GM23338 (cell line): ENCODE data around the gene LGALS12. TPM values are rescaled to one million over a fixed set of nuclear protein-coding genes. Genes with fewer than 3 reads are reported as not detected.
A peak's percentile ranks its signal among the peaks of the same experiment; 100 is the strongest.

ENCODE experiments used
- ATAC-seq: fragments of 200-7000 bp; cut with Tn5 transposase; 3 replicates; pipeline ENCODE4 v1.9.1; 2020
- DNase-seq: peaks from one replicate; pipeline ENCODE4 v3.0.0-alpha.2; 2015; ENCODE audit warnings: low spot score
- H2AFZ ChIP-seq: fragments of 200-600 bp; sonication (generic); 2 replicates; pipeline ENCODE4 v1.8.0; 2016; ENCODE audit warnings: antibody characterized with exemption, mild to moderate bottlenecking, moderate library complexity
- H3F3A ChIP-seq: fragments of 200-600 bp; sonication (generic); replicated peaks from 2 replicates; pipeline ENCODE4 v1.8.0; 2017; ENCODE audit warnings: antibody characterized with exemption, mixed run types, low read depth
- H3K27ac ChIP-seq: fragments of 200-600 bp; sonication (generic); 2 replicates; pipeline ENCODE4 v1.6.1; 2016; ENCODE audit warnings: low read depth
- H3K27me3 ChIP-seq: fragments of 200-600 bp; sonication (generic); 2 replicates; pipeline ENCODE4 v1.8.0; 2016; ENCODE audit warnings: mild to moderate bottlenecking, mixed run types, moderate library complexity; ENCODE audit not compliant: insufficient read depth
- H3K36me3 ChIP-seq: fragments of 200-600 bp; sonication (generic); 2 replicates; pipeline ENCODE4 v1.8.0; 2016; ENCODE audit warnings: mild to moderate bottlenecking; ENCODE audit not compliant: insufficient read depth
- H3K4me1 ChIP-seq: fragments of 200-600 bp; sonication (generic); 2 replicates; pipeline ENCODE4 v1.8.0; 2016; ENCODE audit warnings: mild to moderate bottlenecking, moderate library complexity; ENCODE audit not compliant: insufficient read depth
- H3K4me2 ChIP-seq: fragments of 200-600 bp; sonication (generic); 2 replicates; pipeline ENCODE4 v1.7.1; 2017; ENCODE audit warnings: mixed run types
- H3K4me3 ChIP-seq: fragments of 200-600 bp; sonication (generic); 2 replicates; pipeline ENCODE4 v1.6.1; 2016; ENCODE audit warnings: mixed run types
- H3K79me2 ChIP-seq: fragments of 200-600 bp; sonication (generic); replicated peaks from 2 replicates; pipeline ENCODE4 v1.8.0; 2017; ENCODE audit warnings: mild to moderate bottlenecking; ENCODE audit not compliant: insufficient read depth
- H3K9me2 ChIP-seq: fragments of 200-600 bp; sonication (generic); 2 replicates; pipeline ENCODE4 v1.8.0; 2017; ENCODE audit not compliant: insufficient read depth
- H4K20me1 ChIP-seq: fragments of 200-600 bp; sonication (generic); replicated peaks from 2 replicates; pipeline ENCODE4 v1.8.0; 2017; ENCODE audit warnings: mild to moderate bottlenecking; ENCODE audit not compliant: insufficient read depth
- H3K27ac Mint-ChIP-seq: 2 replicates; pipeline ENCODE4 v1.8.0; 2020; ENCODE audit warnings: inconsistent platforms, mild to moderate bottlenecking, moderate library complexity, mixed read lengths
- H3K27me3 Mint-ChIP-seq: 3 replicates; pipeline ENCODE4 v1.8.0; 2022; ENCODE audit warnings: low read depth, mild to moderate bottlenecking, moderate library complexity, mixed read lengths, inconsistent platforms; ENCODE audit not compliant: insufficient read depth, poor library complexity
- H3K36me3 Mint-ChIP-seq: 3 replicates; pipeline ENCODE4 v1.8.0; 2021; ENCODE audit warnings: low read depth, mild to moderate bottlenecking, inconsistent platforms, moderate library complexity, mixed read lengths
- H3K4me1 Mint-ChIP-seq: 3 replicates; pipeline ENCODE4 v1.8.0; 2020; ENCODE audit warnings: mild to moderate bottlenecking, inconsistent platforms, mixed read lengths
- H3K4me3 Mint-ChIP-seq: 3 replicates; pipeline ENCODE4 v1.8.0; 2021; ENCODE audit warnings: moderate library complexity, mild to moderate bottlenecking, inconsistent platforms, mixed read lengths
- H3K9me3 Mint-ChIP-seq: 3 replicates; pipeline ENCODE4 v1.8.0; 2020; ENCODE audit warnings: moderate library complexity, mild to moderate bottlenecking, inconsistent platforms, mixed read lengths
- CREB1 ChIP-seq: fragments of 250-450 bp; sonication (Bioruptor Pico); IDR thresholded peaks from 2 replicates; pipeline ENCODE4 v1.5.0; 2020; ENCODE audit warnings: low read depth, mild to moderate bottlenecking, moderate library complexity
- ETS1 ChIP-seq: IDR thresholded peaks from 2 replicates; pipeline ENCODE4 v1.6.1; 2016; ENCODE audit warnings: antibody characterized with exemption
- EZH2phosphoT487 ChIP-seq: fragments of 200-600 bp; sonication (generic); IDR thresholded peaks from one replicate; pipeline ENCODE4 v1.8.1; 2018; ENCODE audit warnings: antibody characterized with exemption; ENCODE audit not compliant: unreplicated experiment
- JUNB ChIP-seq: IDR thresholded peaks from one replicate; pipeline ENCODE4 v1.6.1; 2016; ENCODE audit warnings: antibody characterized with exemption; ENCODE audit not compliant: unreplicated experiment
- POLR2AphosphoS5 ChIP-seq: IDR thresholded peaks from 2 replicates; pipeline ENCODE4 v1.6.1; 2016; ENCODE audit warnings: antibody characterized with exemption, low read depth
- REST ChIP-seq: IDR thresholded peaks from one replicate; pipeline ENCODE4 v1.6.1; 2018; ENCODE audit warnings: antibody characterized with exemption; ENCODE audit not compliant: unreplicated experiment
- STAT1 ChIP-seq: IDR thresholded peaks from one replicate; pipeline ENCODE4 v1.6.1; 2016; ENCODE audit warnings: antibody characterized with exemption; ENCODE audit not compliant: unreplicated experiment
- ZNF114 ChIP-seq: fragments of 250-450 bp; sonication (Bioruptor Pico); IDR thresholded peaks from 2 replicates; pipeline ENCODE4 v1.5.0; 2020; ENCODE audit warnings: mild to moderate bottlenecking, moderate library complexity
- ZNF331 ChIP-seq: fragments of 250-450 bp; sonication (Bioruptor Pico); IDR thresholded peaks from 2 replicates; pipeline ENCODE4 v1.5.0; 2020; ENCODE audit warnings: low read depth, mild to moderate bottlenecking, moderate library complexity
- ZNF462 ChIP-seq: fragments of 250-450 bp; sonication (Bioruptor Pico); IDR thresholded peaks from 2 replicates; pipeline ENCODE4 v1.5.0; 2020; ENCODE audit warnings: mild to moderate bottlenecking, moderate library complexity
- polyA plus RNA-seq: library from polyadenylated mRNA; unstranded; fragments of >200 nt; fragmentation: Nextera tagmentation; extraction: Ambion mirVana; gene quantifications from 2 replicates; pipeline ENCODE4 v1.2.1, GENCODE V29; 2016
- total RNA-seq: library from RNA; depleted of rRNA; stranded (reverse); fragments of >200 nt; shearing (Covaris generic); gene quantifications from 2 replicates; pipeline ENCODE4 v1.2.3, GENCODE V29; 2014

LGALS12 gene
- total and polyA plus RNA-seq, 2 experiments from 2014 or later = 0.94 to 1.2 TPM

- H3K79me2 ChIP-seq = no peaks in the 10 kb centered on the region
- Mint-ChIP-seq H3K4me3 (no peak overlapping the region), H3K27me3 (peaks cover 12% of the 10 kb centered on the region), H3K9me3 (no peaks in the 10 kb centered on the region), H3K4me1 (peaks cover 23% of the 10 kb centered on the region), H3K36me3 (no peaks in the 10 kb centered on the region), H3K27ac (no peak overlapping the region)
- H2AFZ ChIP-seq = no peak overlapping the region; the same call in 1 of the 2 replicates
- H3K27ac ChIP-seq = no peak overlapping the region
- no peaks in the 10 kb centered on the region for H4K20me1 ChIP-seq
- TF ChIP-seq ZNF462 (CRISPR knock-in tag) (no peak), STAT1 (no peak), REST (no peak), ZNF331 (CRISPR knock-in tag) (no peak), JUNB (no peak), ETS1 (no peak), POLR2AphosphoS5 (no peak), EZH2phosphoT487 (no peak), ZNF114 (no peak), CREB1 (CRISPR knock-in tag) (no peak)
- H3K4me3 ChIP-seq = no peak overlapping the region
- peak; percentile 22; the same call in 2 of the 3 replicates for ATAC-seq
- H3K9me2 ChIP-seq = no peaks in the 10 kb centered on the region
- DNase-seq = no peak
- H3K36me3 ChIP-seq = no peaks in the 10 kb centered on the region
- H3K27me3 ChIP-seq = no peaks in the 10 kb centered on the region
- H3F3A ChIP-seq = no peaks in the 10 kb centered on the region; the same call in 1 of the 2 replicates
- peaks cover 30% of the 10 kb centered on the region for H3K4me1 ChIP-seq
- H3K4me2 ChIP-seq = no peak overlapping the region
These were observed 50.6 kb downstream of the LGALS12 start for GRCh38 chr11:63556404-63557013.
